Choroid plexus epithelial cell (primary cell): ENCODE data around the gene TGM3.

Experiments
- DNase-seq: peaks from one replicate; pipeline ENCODE4 v3.0.0-alpha.2; 2010; ENCODE audit warnings: low read depth
- H3K4me3 ChIP-seq: 2 replicates; pipeline ENCODE4 v1.5.1; 2011; ENCODE audit warnings: low read depth, mild to moderate bottlenecking, control low read depth, low read length, moderate library complexity
- CTCF ChIP-seq: conservative IDR thresholded peaks from 2 replicates; pipeline ENCODE4 v1.5.1; 2011; ENCODE audit warnings: low read depth, mild to moderate bottlenecking, control low read depth, inconsistent platforms, low read length, moderate library complexity

The TGM3 gene

DNA sequence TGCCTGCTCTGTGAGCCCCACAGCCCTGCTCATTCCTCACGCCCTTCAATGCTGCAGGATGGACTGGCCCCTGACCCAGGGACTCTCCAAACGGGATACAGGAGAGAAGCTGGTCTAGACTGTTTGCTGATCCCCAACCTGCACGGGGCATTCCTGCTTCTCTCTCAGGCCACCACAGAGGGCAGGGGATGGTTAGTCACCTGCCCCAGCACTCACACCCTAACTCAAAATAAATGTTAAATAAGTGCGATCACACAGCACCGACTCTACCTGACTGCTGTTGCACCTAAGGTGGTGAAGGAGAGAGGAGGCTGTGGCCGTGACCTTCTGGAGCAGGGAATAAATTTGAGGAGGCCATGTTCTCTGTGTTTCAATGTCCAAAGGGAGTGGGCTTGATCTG is 45.0 kb downstream of the TGM3 start:
- no peak for DNase-seq
- TF ChIP-seq CTCF = no peak
- no peak overlapping the region for H3K4me3 ChIP-seq

- TF ChIP-seq CTCF = no peak
- H3K4me3 ChIP-seq = no peak overlapping the region
- no peak for DNase-seq
Measured at GRCh38 chr20:2341336-2341735, 45.5 kb downstream of the TGM3 start.

DNA sequence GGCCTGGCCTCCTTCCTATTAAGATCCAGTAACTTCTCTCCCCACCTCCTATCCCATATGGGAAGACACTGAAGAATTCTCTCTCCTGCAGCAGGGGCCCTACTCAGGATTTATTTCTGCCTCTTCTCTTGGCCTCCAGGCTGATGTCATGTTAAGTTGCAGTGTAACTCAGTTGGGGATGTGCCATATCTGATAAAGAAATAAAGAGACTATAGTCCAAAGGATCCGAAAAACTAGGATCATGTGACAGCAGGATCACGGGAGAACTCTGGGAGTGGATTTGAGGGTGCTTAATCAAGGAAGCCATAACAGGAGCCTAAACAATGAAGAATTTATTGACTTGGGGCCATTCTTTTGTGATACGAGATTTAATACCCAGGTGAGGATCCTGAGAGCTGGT is 46.4 kb downstream of the TGM3 start:
- no peak for TF ChIP-seq CTCF
- no peak for DNase-seq
- H3K4me3 ChIP-seq = no peak overlapping the region

DNA sequence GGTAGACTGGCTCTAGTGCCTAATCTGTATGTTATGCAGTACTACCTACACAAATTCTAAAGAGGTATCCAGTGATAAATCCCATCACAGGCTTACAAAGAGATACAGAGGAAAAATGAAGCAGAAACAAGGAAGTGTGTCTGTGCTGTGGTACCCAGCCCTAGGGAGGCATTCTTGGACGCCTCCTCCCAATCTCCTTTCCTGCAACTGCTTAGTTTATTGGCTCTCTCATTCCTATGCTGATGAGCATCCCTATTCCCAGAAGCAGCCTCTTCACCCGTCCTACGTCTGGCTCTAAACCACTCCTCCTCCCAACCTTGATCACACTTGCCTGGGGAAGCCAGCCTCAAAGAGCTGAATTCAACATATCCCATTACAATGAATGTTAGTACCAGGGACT is 50.4 kb downstream of the TGM3 start:
- no peak overlapping the region for H3K4me3 ChIP-seq
- no peak for DNase-seq
- no peak for TF ChIP-seq CTCF

DNA sequence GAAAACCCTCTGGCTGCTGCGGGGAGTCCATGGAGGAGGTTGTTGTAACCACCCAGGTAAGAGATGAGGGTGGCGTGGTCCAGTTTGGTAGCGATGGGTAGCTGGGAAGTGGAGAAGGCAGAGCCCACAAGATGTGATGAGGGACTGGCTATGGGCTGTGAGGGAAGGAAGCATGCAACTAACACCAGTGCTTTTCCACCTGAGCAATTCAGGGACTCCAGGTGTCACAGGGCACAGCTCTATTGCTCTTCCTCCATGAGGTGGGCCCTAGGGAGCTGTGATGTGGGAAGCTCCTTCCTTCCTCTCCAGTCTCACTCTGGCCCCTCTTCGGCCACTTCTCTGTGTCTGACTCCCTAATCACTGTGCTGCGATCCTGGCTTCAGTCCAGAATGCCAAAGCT is 52.5 kb downstream of the TGM3 start:
- no peak for DNase-seq
- H3K4me3 ChIP-seq = no peak overlapping the region
- TF ChIP-seq CTCF = no peak

DNA sequence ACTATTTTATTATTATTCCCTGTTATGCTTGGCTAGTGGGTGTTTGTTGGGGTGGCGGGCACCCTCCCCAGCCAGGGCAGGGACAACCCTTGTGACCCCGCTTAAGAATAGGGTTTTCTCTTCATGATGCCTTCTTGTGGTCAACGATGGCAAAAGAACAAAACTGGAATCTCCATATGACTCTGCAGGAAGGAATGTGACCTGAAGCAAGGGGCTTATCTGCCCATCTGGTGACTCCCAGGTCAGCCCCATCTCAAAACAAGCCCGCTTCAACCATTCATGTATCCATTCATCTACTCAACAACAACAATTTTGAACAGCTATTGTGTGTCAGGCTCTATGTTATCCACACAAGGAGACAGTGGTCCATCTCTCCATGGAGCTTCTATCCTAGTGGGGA is 54.0 kb downstream of the TGM3 start:
- no peak for DNase-seq
- H3K4me3 ChIP-seq = no peak overlapping the region
- no peak for TF ChIP-seq CTCF

- TF ChIP-seq CTCF = no peak
- no peak for DNase-seq
- no peak overlapping the region for H3K4me3 ChIP-seq
Measured at GRCh38 chr20:2350606-2351005, 54.8 kb downstream of the TGM3 start.
